Calu3 (cell line): ENCODE measurements around the gene LMF2. TPM values are rescaled to one million over a fixed set of nuclear protein-coding genes. Genes with fewer than 3 reads are reported as not detected.

ENCODE experiments used
- BruUV-seq: library from RNA; stranded (reverse); fragments of 400-500 nt; replicated peaks from 2 replicates; lab custom pipeline; 2021; lab: Mats Ljungman, UMichigan
- CTCF ChIA-PET: fragments of 300-600 bp; sonication (Branson Sonifier 250); formaldehyde crosslinking; loops from one replicate; lab custom pipeline; 2022; ENCODE audit warnings: antibody characterized with exemption; lab: Charles Lee
- DNase-seq: peaks from one replicate; pipeline ENCODE4 v3.0.0; 2022
- H3K27ac Mint-ChIP-seq: one replicate; pipeline ENCODE4 v1.8.0; 2022; ENCODE audit warnings: mixed read lengths; ENCODE audit not compliant: unreplicated experiment
- H3K27me3 Mint-ChIP-seq: one replicate; pipeline ENCODE4 v1.8.0; 2022; ENCODE audit warnings: mixed read lengths; ENCODE audit not compliant: unreplicated experiment
- H3K36me3 Mint-ChIP-seq: one replicate; pipeline ENCODE4 v1.8.0; 2022; ENCODE audit warnings: mild to moderate bottlenecking, moderate library complexity, mixed read lengths; ENCODE audit not compliant: insufficient read depth, unreplicated experiment
- H3K4me1 Mint-ChIP-seq: one replicate; pipeline ENCODE4 v1.8.0; 2022; ENCODE audit warnings: mild to moderate bottlenecking, low read depth, mixed read lengths; ENCODE audit not compliant: unreplicated experiment
- H3K4me3 Mint-ChIP-seq: one replicate; pipeline ENCODE4 v1.8.0; 2022; ENCODE audit warnings: mild to moderate bottlenecking, low read depth, moderate library complexity, mixed read lengths; ENCODE audit not compliant: unreplicated experiment
- H3K9me3 Mint-ChIP-seq: one replicate; pipeline ENCODE4 v1.8.0; 2022; ENCODE audit warnings: low read depth, mixed read lengths; ENCODE audit not compliant: unreplicated experiment
- CTCF ChIP-seq: fragments of 200-600 bp; IDR thresholded peaks from one replicate; pipeline ENCODE4 v1.8.0; 2022; ENCODE audit warnings: antibody characterized with exemption; ENCODE audit not compliant: unreplicated experiment
- intact Hi-C: fragments of 100-400 bp; cut with micrococcal nuclease; formaldehyde crosslinking; loops from one replicate; pipeline ENCODE4 v1.10.0; 2022; ENCODE audit not compliant: unreplicated experiment
- total RNA-seq: library from RNA; stranded (reverse); gene quantifications from 2 replicates; pipeline ENCODE4 v1.2.3, GENCODE V29; 2022

Gene LMF2
- total RNA-seq, 1 experiment from 2014 or later: 85.2 TPM

GRCh38 chr22:50459016-50459415, 48.5 kb downstream of the LMF2 start:
- H3K4me1 Mint-ChIP-seq: peaks cover 8% of the 10 kb centered on the region
- TF ChIP-seq CTCF: no peak
- H3K36me3 Mint-ChIP-seq: peaks cover 69% of the 10 kb centered on the region
- H3K9me3 Mint-ChIP-seq: no peaks in the 10 kb centered on the region
- no peak overlapping the region for H3K27ac Mint-ChIP-seq
- intact Hi-C loops: no loop called here
- CTCF ChIA-PET: interaction anchor here (0.9 to 1.4 kb wide), 2 partner anchors 39 to 43 kb away, joined by 3 to 4 read pairs; no protein-coding TSS in a partner anchor
- no peak for DNase-seq
- no TSS peak for BruUV-seq
- no peaks in the 10 kb centered on the region for H3K27me3 Mint-ChIP-seq
- no peak overlapping the region for H3K4me3 Mint-ChIP-seq

- H3K36me3 Mint-ChIP-seq: peaks cover 78% of the 10 kb centered on the region
- CTCF ChIA-PET: interaction anchor here (0.7 kb wide), 1 partner anchor 42 kb away, joined by 3 read pairs; no protein-coding TSS in a partner anchor
- H3K9me3 Mint-ChIP-seq: no peaks in the 10 kb centered on the region
- no peak overlapping the region for H3K27ac Mint-ChIP-seq
- H3K4me1 Mint-ChIP-seq: peaks cover 8% of the 10 kb centered on the region
- no peak overlapping the region for H3K4me3 Mint-ChIP-seq
- BruUV-seq: no TSS peak
- H3K27me3 Mint-ChIP-seq: no peaks in the 10 kb centered on the region
- no peak for DNase-seq
- TF ChIP-seq CTCF: peak; percentile 25
- intact Hi-C loops: no loop called here
Measured at GRCh38 chr22:50456466-50457234, 50.9 kb downstream of the LMF2 start.

DNA sequence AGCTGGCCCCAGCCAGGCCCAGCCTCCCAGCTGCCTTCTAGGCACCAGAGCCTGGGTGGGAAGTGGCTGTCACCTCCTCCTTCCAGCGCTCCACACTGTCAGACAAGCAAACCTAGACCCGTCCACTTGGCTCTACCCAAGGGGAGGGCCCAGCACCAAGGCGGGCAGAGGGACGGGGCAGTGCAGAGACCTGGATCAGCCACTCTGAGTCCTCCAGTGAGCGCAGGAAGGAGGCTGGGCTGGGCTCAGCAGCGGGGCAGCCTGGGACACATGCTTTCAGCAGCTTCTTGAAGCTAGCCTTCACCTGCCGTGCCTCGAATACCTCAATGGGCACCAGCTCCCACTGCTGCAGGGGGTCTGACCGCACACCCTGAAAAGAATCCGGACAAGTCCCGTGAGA, 51.5 kb downstream of the LMF2 start:
- no peak for TF ChIP-seq CTCF
- DNase-seq: no peak
- BruUV-seq: no TSS peak
- CTCF ChIA-PET: no interaction called here
- Mint-ChIP-seq H3K4me3 (no peak overlapping the region), H3K27me3 (no peaks in the 10 kb centered on the region), H3K4me1 (peaks cover 5% of the 10 kb centered on the region), H3K27ac (no peak overlapping the region), H3K36me3 (peaks cover 78% of the 10 kb centered on the region), H3K9me3 (no peaks in the 10 kb centered on the region)
- intact Hi-C loops: no loop called here

DNA sequence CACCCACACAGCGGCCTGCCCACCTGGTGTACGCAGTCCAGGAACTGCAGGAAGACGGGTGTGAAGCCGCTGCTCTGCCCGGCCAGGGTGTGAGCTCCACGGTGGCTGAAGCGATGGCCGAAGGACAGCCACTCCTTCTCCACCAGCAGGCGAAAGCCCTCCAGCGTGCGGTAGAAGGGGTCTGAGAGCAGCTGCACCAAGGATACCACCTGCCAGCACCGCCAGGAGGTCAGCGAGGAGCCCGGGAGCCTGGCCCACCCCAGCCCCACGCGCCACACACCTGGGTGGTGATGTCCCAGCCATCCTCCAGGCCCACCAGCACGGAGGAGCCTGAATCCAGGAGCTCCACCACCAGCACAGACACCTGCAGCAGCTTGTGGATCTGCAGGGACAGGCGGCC, 52.3 kb downstream of the LMF2 start:
- BruUV-seq: no TSS peak
- no peak for DNase-seq
- intact Hi-C loops: no loop called here
- CTCF ChIA-PET: interaction anchor here (0.6 kb wide), 1 partner anchor 123 kb away, joined by 5 read pairs; no protein-coding TSS in a partner anchor
- Mint-ChIP-seq H3K36me3 (peaks cover 77% of the 10 kb centered on the region), H3K9me3 (no peaks in the 10 kb centered on the region), H3K4me1 (no peaks in the 10 kb centered on the region), H3K4me3 (no peak overlapping the region), H3K27me3 (no peaks in the 10 kb centered on the region), H3K27ac (no peak overlapping the region)
- no peak for TF ChIP-seq CTCF
